K562 (cell line): ENCODE measurements around the gene NAGS. TPM values are rescaled to one million over a fixed set of nuclear protein-coding genes. Genes with fewer than 3 reads are reported as not detected.
A peak's percentile ranks its signal among the peaks of the same experiment; 100 is the strongest.

Source experiments
- ATAC-seq: fragments of 200-7000 bp; cut with Tn5 transposase; 3 replicates; pipeline ENCODE4 v1.9.1; 2020; ENCODE audit warnings: moderate library complexity
- BruUV-seq: library from RNA; stranded (reverse); fragments of 400-500 nt; replicated peaks from 2 replicates; lab custom pipeline; 2021; lab: Mats Ljungman, UMichigan
- CTCF ChIA-PET: fragments of 300-600 bp; formaldehyde crosslinking; extraction: SDS; loops from one replicate; lab custom pipeline; 2021; ENCODE audit warnings: low intra/inter-chr PET ratio; lab: Yijun Ruan, JAX
- POLR2A ChIA-PET: fragments of 300-600, 350-650 bp; sonication (Branson Sonifier 250); formaldehyde crosslinking; extraction: SDS; loops from one replicate; lab custom pipeline; 2021; ENCODE audit warnings: antibody characterized with exemption, inconsistent platforms; lab: Yijun Ruan, JAX
- DNase-seq, 4 experiments: peaks; one replicate each; pipeline versions ENCODE4 v3.0.0 to v3.0.0-alpha.2; 2011 to 2018; ENCODE audit warnings: low spot score in 3 of 4, mixed read lengths in 3 of 4; ENCODE audit errors: extremely low read depth in 1 of 4
- FAIRE-seq: peaks from 2 replicates; lab custom pipeline; 2011; peaks lifted over from hg19 to GRCh38; lab: Jason Lieb, UNC
- H2AFZ ChIP-seq: 2 replicates; pipeline ENCODE4 v1.6.0; 2011; ENCODE audit warnings: low read depth, low read length, control low read depth, inconsistent platforms
- H3K27ac ChIP-seq: fragments of 200-600 bp; 3 replicates; pipeline ENCODE4 v1.8.0; 2011; ENCODE audit warnings: low read depth, mild to moderate bottlenecking, control low read depth, inconsistent platforms, low read length, moderate library complexity, mixed read lengths; ENCODE audit errors: extremely low read depth
- H3K27me3 ChIP-seq, 2 experiments: fragments of 300-600 bp in 1 of 2; 2 replicates in 1 of 2; 3 replicates in 1 of 2; pipeline versions ENCODE4 v1.6.0 to v1.8.0; 2011; ENCODE audit warnings: inconsistent platforms in 2 of 2, low read length in 2 of 2, mild to moderate bottlenecking in 1 of 2, mixed read lengths in 1 of 2, moderate library complexity in 1 of 2; ENCODE audit not compliant: control insufficient read depth in 2 of 2, insufficient read depth in 2 of 2
- H3K36me3 ChIP-seq: fragments of 300-600 bp; 3 replicates; pipeline ENCODE4 v1.8.0; 2011; ENCODE audit warnings: mild to moderate bottlenecking, low read length, inconsistent platforms; ENCODE audit not compliant: control insufficient read depth, insufficient read depth
- H3K4me1 ChIP-seq, 2 experiments: fragments of 200-600 bp in 1 of 2; replicated peaks in 1 of 2; 2 replicates in 1 of 2; 3 replicates in 1 of 2; pipeline versions ENCODE4 v1.5.1 to v1.8.0; 2011; ENCODE audit warnings: inconsistent platforms in 2 of 2, low read length in 2 of 2, mild to moderate bottlenecking in 1 of 2, mixed read lengths in 1 of 2, moderate library complexity in 1 of 2; ENCODE audit not compliant: control insufficient read depth in 2 of 2, insufficient read depth in 2 of 2
- H3K4me2 ChIP-seq: 2 replicates; pipeline ENCODE4 v1.6.1; 2011; ENCODE audit warnings: low read length, control low read depth, inconsistent platforms, mixed read lengths; ENCODE audit not compliant: insufficient read depth
- H3K4me3 ChIP-seq: fragments of 200-600 bp; sonication (generic), shearing (Covaris generic); 2 replicates; pipeline ENCODE4 v1.5.1; 2016; ENCODE audit warnings: control low read depth, inconsistent platforms
- H3K79me2 ChIP-seq: fragments of 200-600 bp; 3 replicates; pipeline ENCODE4 v1.8.0; 2011; ENCODE audit warnings: low read length, inconsistent platforms; ENCODE audit not compliant: control insufficient read depth, insufficient read depth
- H3K9ac ChIP-seq, 2 experiments: 2 replicates each; pipeline versions ENCODE4 v1.6.0 to v1.6.1; 2011; ENCODE audit warnings: low read depth in 2 of 2, low read length in 2 of 2, control low read depth in 1 of 2, inconsistent platforms in 1 of 2, mild to moderate bottlenecking in 1 of 2, mixed read lengths in 1 of 2; ENCODE audit not compliant: insufficient read depth in 1 of 2
- H3K9me1 ChIP-seq: one replicate; pipeline ENCODE4 v1.6.0; 2011; ENCODE audit warnings: inconsistent platforms, mild to moderate bottlenecking, low read length, moderate library complexity; ENCODE audit not compliant: control insufficient read depth, insufficient read depth
- H3K9me3 ChIP-seq: replicated peaks from 2 replicates; pipeline ENCODE4 v1.5.1; 2011; ENCODE audit warnings: low read depth, low read length, inconsistent platforms; ENCODE audit not compliant: control insufficient read depth, insufficient read depth
- H4K20me1 ChIP-seq: replicated peaks from 2 replicates; pipeline ENCODE4 v1.6.1; 2011; ENCODE audit warnings: low read length, inconsistent platforms, mixed read lengths; ENCODE audit not compliant: control insufficient read depth, insufficient read depth
- BHLHE40 ChIP-seq: IDR thresholded peaks from 2 replicates; pipeline ENCODE4 v1.6.1; 2011; ENCODE audit warnings: low read length, improper control_type of control experiment
- GATA2 ChIP-seq: sonication (generic); formaldehyde crosslinking; IDR thresholded peaks from 2 replicates; pipeline ENCODE4 v1.4.0; 2020; ENCODE audit warnings: mild to moderate bottlenecking, missing genetic modification reagents
- RNF219 ChIP-seq: fragments of 250-450 bp; sonication (Bioruptor Pico); IDR thresholded peaks from 2 replicates; pipeline ENCODE4 v1.5.0; 2022; ENCODE audit warnings: mild to moderate bottlenecking
- YY1 ChIP-seq, 3 experiments: IDR thresholded peaks; 2 replicates each; pipeline ENCODE4 v1.6.1; 2011; ENCODE audit warnings: low read length in 2 of 3, mild to moderate bottlenecking in 2 of 3, moderate library complexity in 2 of 3, borderline replicate concordance in 1 of 3, control low read depth in 1 of 3, low read depth in 1 of 3; ENCODE audit not compliant: insufficient read depth in 3 of 3, insufficient replicate concordance in 2 of 3, control insufficient read depth in 1 of 3, insufficient read length in 1 of 3; ENCODE audit errors: extremely low read depth in 1 of 3
- WGBS: fragments of 100-300 bp; shearing (Covaris generic); methylation state at CpG from one replicate; pipeline ENCODE4 v1.1.6; 2016; ENCODE audit warnings: low coverage, mixed read lengths; ENCODE audit not compliant: insufficient coverage; ENCODE audit errors: missing lambda C conversion rate; 5-methylcytosine and 5-hydroxymethylcytosine counted together
- in situ Hi-C: fragments of 300-500 bp; cut with MboI; formaldehyde crosslinking; loops from 4 replicates; pipeline ENCODE4 v1.15.0; 2018; ENCODE audit warnings: inconsistent platforms, mixed read lengths
- intact Hi-C: fragments of 100-400 bp; cut with micrococcal nuclease; formaldehyde crosslinking; loops from 2 replicates; pipeline ENCODE4 v1.14.2; 2022
- polyA plus RNA-seq, 8 experiments: library from polyadenylated mRNA; depleted of rRNA in 4 of 8; stranded (reverse) in 5 of 8; unstranded in 3 of 8; fragments of >200 nt; fragmentation: Nextera tagmentation in 2 of 8; fragmentation: Illumina TruSeq in 1 of 8; extraction: Ambion mirVana in 2 of 8; extraction: Trizol in 1 of 8; gene quantifications; 2 replicates each; pipeline versions ENCODE4 v1.2.1 to v1.2.3, GENCODE V29; 2011 to 2014; ENCODE audit warnings: inconsistent platforms in 1 of 8, missing spikeins in 1 of 8
- total RNA-seq, 7 experiments: library from RNA; depleted of rRNA in 6 of 7; stranded (reverse); fragments of >200 nt in 6 of 7; fragmentation: Illumina TruSeq in 2 of 7; extraction: Trizol in 2 of 7; gene quantifications; 2 replicates each; pipeline versions ENCODE4 v1.2.1 to v1.2.3, GENCODE V29; 2011 to 2021; ENCODE audit warnings: low replicate concordance in 1 of 7

Gene NAGS
- total and polyA plus RNA-seq, 9 of the 15 experiments (the other 6 are each of a cell fraction or from before 2014, with no cell fraction given) = not detected

GRCh38 chr17:43983196-43983514, 21.3 kb upstream of the NAGS start:
- FAIRE-seq (peak; percentile 63), ATAC-seq (no peak), DNase-seq (peak in 2 of 4 experiments; percentile 49 to 50)
- Histone ChIP-seq H3K36me3 (no peaks in the 10 kb centered on the region), H3K79me2 (no peaks in the 10 kb centered on the region), H3K9me1 (no peaks in the 10 kb centered on the region), H2AFZ (peak overlapping the region; percentile 96), H3K27ac (no peak overlapping the region; the same call in 1 of the 3 replicates), H3K27me3 (peaks cover 23 to 36% of the 10 kb centered on the region in 2 experiments), H3K9me3 (no peaks in the 10 kb centered on the region), H3K4me3 (peak overlapping the region; percentile 47), H4K20me1 (peaks cover 10% of the 10 kb centered on the region; the same call in 1 of the 2 replicates), H3K4me2 (peak overlapping the region; percentile 86), H3K4me1 (peaks cover 5 to 12% of the 10 kb centered on the region in 2 experiments)
- in situ Hi-C loops = no loop called here
- intact Hi-C loops = no loop called here
- POLR2A ChIA-PET = interaction anchor here (0.5 to 1.8 kb wide), 7 partner anchors 13 to 1166 kb away, joined by 3 to 7 read pairs (median 3); no protein-coding TSS in a partner anchor
- no TSS peak for BruUV-seq
- TF ChIP-seq RNF219 (no peak), GATA2 (CRISPR knock-in tag) (peak; percentile 12; the same call in 1 of the 2 replicates), YY1 (IDR thresholded peaks at IDR 0.05; ENCODE audit: borderline replicate concordance in 1 of 3, control insufficient read depth in 1 of 3, extremely low read depth in 1 of 3, insufficient read depth in 3 of 3, insufficient read length in 1 of 3, insufficient replicate concordance in 2 of 3, low read depth in 1 of 3, low read length in 2 of 3) (no peak), BHLHE40 (no peak)
- TF ChIP-seq, all 486 proteins: peak for 1
- CTCF ChIA-PET = interaction anchor here (0.8 to 1.0 kb wide), 2 partner anchors 12 to 75 kb away, joined by 3 to 9 read pairs; no protein-coding TSS in a partner anchor
- H3K9ac ChIP-seq = peak overlapping the region; percentile 59 to 91
- 12% methylated on average over 5 of the region's 5 CpGs for WGBS
